GM19455 (cell line): ENCODE results near the gene KRT4.

ENCODE experiments used
- ATAC-seq: cut with Tn5 transposase; IDR thresholded peaks from one replicate; pipeline ENCODE4 v1.9.1; 2021; ENCODE audit not compliant: unreplicated experiment

The KRT4 gene

DNA sequence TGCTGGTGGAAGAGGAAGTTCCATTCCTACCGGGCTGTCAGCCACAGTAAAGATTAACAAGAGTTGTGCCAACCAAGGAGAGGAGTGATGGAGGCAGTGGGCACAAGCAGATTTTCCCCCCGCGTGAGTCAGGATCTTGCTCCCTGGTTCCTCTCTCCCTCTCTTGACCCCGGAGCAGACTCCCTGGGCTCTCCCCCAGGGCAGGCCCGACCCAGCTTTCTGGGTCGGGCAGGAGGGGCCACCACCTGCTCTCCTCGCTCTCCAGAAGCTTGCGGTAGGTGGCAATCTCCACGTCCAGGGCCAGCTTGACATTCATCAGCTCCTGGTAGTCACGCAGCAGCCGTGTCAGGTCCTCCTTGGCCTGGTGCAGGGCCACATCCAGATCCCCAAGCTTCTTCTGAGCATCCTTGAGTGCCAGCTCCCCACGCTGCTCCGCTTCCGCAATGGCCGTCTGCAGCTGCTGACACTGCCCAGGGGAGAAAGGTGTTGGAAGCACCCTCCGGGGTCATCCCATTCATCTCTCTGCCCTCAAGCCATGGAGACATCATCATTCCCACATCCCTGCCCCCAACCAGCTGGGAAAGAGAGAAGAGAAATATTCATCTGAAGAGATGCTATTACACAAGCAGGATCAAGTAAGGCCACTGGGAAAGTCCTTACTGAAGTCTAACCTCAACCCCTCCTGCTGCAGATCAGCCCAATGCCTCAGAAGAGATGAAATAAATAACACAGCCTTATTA is 9.0 kb upstream of the KRT4 start:
- ATAC-seq, result no peak

DNA sequence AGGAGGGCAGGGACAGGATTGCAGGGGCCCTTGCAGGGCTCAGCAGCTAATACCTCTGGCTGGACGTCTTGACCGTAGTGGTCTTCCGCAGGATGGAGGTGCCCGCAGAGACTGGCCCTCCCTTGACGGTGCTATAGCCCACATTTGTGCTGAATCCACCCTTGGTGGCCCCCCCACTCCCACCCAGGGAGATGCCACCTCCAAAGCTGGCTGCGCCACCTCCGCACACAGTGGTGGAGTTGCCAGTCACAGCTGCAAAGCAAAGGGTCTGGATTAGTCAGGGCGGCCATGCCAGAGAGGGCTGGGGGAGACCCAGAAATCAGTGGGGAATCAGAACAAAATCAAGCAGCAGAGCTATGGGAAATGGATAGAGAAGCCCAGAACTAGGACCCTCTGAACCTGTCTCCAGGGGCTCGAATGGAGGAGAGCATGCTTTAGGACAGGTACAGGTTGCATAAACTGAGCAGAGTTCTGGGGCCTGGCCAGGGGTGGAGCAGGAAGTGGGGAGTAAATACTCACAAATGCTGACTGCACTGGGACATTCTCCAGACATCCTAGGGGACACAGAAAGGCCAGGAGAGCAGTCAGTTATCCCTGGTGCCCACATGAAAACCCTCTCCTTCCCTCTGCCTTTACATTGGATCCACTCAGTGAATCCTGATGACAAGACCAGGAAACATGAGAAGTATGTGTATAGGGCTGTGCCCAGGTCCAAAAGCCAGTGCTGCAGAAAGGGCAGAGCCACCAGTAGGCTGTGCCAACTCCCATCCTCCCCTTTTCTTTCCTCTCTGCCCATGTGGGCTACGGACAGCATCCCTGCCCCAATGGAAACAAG is 8.1 kb upstream of the KRT4 start:
- ATAC-seq, result no peak

DNA sequence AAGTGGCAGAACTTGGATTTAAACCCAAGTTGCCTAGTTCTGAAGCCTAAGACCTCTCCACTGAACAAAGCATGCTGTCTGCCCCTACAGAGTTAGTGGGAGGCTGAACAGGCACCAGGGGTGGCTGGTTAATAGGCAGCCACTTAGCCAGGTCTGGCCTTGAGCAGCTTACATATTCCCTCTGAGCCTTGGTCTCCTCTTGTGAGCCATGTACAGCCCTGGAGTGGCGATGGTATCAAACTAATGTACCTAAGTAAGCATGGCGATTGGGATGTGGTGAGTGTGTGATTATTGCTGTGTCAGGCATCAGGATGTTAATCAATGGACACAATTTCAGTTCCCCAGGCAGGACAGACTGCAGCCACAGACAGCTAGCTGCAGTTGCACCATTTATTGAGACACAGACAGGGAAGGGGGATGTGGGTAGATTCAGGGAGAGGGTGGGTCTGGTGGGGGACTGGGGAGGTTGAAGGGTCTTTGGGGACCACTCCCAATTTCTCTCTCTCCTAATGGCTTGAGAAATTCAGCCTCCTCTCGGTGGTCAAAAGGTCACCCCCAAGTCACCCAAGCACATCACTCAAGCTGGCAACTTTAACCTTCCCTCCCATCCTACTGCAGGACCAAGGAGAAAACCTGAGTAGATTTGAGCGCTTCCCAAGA is 7.3 kb upstream of the KRT4 start:
- ATAC-seq, result no peak

DNA sequence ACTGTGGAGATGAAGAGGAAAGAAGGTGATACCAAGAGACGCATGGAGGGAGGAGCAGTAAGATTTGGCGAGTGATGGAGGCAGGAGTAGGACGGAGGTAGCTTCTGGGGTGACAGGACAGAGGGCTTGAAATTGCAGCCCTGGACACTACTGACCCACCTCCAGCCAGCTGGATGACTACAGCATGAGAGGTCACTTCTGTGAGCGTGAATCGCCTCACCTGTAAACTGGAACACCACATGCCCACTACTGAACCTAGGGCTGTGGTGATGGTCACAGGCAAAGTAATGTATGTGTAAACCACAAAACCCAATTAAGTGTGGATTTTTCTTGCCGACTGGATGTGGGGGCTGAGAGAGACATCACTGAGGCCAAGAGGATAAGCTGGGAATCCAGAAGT is 6.6 kb upstream of the KRT4 start:
- no peak for ATAC-seq

DNA sequence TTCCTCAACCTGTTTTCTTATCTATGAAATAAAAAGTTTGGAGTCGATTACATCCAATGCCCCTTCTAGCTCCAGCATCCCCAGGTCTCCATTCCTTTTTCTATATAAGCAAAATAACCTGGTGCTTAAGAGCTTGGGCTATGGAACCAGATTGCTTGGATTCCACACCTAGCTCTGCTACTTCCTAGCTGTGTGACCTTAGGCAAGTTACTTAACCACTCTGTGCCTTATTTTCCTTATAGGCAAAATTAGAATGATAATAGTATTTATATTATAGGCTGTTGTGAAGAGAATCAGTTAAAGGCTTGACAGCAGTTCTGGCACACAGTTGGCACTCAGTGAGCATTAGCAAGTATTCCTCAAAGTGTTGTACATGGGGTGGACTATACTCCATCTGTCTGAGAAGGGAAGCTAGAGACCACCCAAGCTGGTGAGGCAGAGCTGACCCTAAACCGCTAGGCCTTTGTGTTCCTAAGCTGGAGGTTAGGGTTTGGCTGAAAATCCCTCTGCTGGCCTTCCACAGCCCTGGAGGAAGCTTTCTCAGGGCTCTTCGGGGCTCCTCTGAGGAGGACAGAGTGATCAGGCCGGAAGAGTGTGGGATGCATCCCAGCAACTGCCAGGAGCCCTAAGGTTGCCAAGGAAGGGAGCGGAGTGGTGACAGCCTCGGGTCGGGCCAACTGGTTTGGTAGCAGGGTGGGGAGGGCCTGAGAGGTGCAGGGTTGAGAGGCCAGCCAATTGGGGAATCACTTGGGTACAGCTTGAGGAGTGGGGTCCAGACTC is 6.0 kb upstream of the KRT4 start:
- ATAC-seq, result no peak

DNA sequence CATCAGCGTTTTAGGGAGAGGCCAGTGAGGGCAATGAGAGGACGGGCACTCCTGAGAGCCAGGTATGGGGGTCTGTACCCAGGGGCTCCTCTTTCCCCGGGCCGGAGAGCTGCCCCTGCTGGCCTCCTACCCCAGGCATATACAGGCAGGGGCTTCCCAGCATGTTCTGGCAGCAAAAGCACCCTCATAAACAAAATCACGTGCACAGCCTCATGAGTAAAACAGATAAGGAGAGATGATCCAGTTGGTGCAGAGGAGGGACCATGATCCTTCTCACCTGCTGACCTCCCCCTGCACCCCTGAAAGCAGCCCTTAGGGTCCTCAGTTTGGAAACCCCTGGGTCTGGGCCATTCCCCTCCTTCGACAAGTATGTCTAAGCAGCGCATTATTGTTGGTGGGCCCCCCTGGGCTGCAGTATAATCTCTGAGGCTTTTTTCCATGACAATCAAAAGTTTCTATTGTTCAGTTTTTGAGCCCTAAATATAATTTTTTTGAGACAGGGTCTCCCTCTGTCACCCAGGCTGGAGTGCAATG is 5.0 kb upstream of the KRT4 start:
- no peak for ATAC-seq

DNA sequence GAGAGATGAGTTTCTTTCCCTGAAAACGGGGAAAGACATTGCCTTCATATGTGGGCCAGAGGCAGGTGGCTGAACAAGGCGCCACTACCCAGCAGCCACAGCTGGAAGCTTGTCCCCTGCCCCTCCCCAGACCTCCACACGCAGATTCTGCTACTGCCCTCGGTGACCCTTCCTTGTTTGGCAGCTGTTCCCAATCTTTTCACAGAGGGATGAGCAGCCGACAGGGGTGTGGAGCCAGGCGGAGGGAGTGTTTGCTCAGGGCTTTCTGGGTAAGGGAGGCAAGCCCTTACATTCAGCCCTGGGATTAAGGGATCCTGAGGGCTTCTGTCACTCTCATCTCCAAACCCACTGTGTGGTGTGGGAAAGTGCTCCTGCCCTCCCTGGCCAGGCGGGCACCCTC is 4.5 kb upstream of the KRT4 start:
- ATAC-seq, result no peak

DNA sequence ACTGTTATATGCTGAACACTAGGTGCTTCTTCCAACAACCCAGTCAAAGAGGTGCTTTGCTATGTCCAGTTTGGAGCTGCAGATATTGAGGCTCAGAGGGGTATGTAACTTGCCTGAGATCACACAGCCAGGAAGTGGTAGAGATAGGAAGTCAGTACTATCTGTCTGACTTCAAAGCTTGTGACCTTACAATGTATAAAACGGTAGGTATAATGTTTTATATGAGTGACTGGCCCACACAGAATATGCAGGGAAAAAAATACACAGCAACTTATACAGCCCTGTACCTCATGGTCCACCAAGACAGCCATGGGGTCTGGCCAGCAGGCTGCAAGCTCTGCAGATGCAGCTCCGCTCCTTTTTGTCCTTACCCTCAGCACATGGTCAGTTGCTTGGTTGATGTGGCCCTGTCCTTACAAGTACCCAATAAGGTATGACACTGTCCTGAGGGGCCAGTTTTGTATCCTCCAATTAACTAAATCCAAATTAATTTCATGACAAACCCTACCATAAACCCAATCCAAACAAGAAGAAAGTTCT is 3.9 kb upstream of the KRT4 start:
- no peak for ATAC-seq

DNA sequence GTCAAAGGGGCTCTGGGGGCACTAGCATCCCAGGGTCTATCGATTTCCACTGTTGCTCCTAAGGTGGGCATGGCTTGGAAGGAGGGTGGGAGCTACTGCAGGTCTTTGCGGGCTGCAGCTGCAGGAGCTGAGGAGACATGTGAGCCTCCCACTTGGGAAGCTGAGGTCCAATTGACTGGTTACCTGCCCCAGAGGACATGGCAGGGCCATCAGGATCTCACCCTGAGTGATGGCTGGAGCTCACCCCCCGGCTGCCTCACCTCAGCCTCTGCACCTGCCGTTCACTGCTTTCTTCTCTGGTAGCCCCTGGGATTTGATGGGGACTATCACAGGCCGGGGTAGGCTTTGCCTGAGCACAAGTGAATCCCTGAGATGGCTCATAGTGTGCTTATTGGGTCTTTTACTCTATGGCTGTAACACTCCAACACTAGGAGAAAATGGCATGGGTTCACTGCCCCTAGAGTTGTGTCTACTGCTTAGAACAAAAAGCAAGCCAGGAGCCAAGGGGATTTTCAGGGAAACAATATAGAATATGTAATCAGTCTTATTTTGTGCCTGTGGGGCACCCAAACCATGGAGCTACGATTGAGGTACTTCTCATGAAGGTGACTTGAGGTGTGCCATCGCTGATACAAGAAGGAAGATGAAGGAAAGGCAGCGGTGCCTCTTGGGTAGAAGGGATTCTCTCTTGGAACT is 3.2 kb upstream of the KRT4 start:
- ATAC-seq, result no peak

DNA sequence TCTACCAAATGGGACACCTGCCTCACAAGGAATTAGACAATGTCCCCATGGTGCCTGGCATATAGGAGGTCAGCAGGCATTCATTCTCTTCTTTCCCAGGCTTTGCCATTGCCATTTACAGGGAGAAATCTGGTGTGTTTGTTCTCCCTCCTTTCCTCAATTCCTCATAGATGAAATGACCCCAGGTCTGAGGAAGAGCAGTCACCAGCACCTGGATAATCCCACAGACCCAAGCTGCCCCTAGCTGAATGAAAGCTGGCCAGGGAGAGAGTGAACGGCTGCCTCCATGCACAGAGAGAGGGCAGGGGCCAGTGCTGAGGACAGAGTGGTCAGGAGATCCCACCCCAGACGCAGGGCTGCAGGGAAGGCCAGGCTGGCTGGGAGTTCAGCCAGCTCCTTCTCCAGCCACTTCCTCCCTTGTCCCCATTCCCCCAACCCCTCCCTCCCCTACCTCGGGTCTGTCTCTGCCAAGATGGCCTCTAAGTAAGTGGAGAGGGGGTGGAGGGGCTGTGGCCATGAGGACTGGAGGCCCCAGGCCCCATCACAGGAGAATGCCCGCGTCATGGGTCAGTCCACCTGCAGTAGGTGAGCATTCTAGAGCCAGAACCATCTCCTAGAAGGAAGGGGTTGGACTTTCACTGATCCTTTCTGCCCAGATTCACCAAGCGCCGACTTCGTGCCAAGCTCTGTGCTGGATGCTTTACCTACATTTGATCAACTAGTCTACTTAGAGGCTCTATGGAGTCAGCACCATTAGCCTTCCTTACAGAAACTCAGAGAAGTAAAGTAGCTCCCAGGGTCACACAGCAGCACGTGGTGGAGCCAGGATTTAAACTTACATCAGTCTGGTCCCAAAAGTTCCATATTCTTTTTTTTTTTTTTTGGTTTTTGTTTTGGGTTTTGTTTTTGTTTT is 2.0 kb upstream of the KRT4 start:
- ATAC-seq, result no peak

DNA sequence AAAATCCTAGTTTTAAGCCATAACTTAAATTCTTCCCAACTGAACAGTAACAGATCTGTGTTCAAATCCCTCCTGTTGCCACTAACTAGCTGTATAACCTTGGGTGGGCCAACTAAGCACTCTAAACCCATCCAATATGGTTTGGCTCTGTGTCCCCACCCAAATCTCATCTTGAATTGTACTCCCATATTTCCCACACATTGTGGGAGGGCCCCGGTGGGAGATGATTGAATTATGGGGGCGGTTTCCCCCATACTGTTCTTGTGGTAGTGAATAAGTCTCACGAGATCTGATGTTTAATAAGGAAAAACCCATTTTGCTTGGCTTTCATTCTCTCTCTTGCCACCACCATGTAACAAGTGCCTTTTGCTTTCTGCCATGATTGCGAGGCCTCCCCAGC is 1.2 kb upstream of the KRT4 start:
- ATAC-seq, result no peak

DNA sequence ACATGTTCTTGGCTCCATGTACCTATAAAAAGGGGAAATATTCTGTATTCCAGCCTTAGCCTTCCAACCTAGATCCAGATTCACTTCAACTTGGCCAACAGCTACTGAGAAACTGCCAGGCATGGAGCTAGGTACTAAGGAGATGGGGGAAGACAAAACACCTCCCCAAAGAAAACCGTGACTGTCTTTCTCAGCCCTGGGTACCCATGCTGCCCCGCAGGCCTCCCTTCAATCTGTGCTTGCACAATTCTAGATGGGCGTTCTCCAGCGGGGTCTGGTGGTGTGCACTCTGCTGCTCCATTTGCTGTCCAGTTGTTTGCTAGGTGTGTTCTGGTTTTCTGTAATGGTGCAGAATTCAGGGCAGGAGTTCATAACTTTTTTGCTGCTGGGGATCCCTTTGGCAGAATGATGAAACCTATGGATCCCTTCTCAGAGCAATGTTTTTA is 817 bp upstream of the KRT4 start:
- no peak for ATAC-seq

DNA sequence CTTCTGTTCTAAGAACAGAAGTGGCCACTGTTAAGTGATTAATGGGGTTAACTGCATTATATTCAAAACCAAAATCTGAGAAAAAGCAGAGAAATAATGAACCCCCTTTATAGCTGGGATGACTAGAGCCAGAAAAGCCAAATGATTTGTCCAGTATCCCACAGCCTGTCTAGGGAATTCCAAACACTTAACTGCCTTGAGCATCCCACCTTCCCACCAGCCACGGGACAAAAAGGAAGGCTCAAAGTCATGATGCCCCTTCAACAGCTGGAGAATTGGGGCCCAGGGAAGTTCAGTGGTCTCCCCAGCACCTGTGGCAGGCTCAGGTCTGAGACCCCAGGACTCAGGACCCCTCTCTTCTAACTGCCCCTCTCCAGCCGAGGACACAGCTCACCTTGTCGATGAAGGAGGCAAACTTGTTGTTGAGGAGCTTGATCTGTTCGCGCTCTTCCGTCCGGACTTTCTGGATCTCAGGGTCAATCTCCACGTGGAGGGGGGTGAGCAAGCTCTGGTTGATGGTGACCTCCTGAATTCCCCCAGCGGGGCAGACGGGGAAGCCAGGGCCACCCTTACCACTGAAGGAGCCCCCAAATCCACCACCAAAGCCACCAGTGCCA is 605 bp downstream of the KRT4 start:
- ATAC-seq, result no peak

DNA sequence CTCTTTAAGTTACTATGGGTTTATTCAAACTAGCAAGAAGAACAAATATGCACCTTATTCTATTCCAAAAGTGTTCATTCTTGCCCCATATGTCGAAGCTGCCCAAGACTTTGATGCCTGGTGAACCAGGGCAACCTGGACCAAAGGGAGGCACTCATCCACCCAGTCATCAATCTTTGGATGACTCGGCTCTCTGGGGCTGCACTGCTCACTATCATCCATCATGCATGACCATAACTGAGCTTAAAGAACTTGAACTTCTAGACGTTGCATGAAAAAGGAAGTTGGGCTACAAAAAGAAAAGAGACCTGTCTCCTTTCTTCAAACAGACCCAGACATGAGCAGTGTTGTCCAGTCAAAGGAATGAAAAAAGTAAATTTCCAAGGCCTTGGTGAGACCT is 1.2 kb downstream of the KRT4 start:
- no peak for ATAC-seq

DNA sequence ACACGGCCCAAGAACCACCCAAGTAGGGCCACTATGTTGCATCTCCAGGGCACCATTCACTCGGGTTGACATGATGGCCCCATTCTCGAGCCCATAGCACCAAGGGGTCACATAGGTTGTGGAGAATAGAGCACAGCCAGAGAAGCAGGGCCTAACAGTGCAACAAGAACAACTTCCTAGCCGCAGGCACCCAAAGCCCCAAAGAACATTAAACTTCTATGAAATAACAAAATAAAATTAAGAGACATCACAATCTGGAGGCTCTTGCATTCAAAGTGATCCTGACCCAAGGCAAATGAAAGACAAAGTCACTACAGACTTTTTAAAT is 1.9 kb downstream of the KRT4 start:
- ATAC-seq, result no peak

DNA sequence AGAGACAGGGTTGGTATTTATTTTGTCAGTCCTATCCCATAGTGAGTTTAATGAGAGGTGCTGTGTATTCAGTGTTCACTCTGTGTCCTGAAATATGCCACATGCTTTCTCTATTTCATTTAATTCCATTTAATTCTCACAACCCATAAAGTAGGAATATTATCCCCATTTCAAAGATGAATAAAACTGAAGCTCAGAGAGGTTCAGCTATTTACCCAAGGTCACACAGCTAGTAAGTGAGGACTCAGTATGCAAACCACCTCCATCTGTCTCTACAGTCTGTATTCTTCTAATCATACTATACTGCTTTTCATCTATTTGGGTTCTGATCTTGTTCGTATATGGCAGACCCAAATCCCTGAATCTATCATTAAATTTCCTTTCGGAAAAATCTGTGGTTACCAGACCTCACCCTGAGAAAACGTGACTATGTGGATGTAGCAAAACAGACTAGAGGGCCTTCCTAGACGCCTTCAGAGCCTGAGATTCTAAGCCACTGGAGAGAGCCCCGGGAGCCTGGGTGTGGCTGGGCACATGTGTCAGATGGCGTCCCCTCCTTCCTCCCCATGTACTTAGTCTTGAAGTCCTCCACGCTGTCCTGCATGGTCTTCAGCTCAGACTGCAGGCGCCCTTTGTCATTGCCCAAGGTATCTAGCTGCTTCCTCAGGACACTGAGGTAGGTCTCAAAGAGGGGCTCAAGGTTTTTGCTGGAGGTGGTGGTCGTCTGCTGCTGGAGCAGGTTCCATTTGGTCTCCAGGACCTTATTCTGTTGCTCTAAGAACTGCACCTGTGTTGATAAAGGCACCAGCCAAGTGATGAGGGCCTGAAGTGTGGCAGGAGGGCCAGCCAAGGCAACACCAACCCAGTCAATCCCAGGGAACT is 2.5 kb downstream of the KRT4 start:
- ATAC-seq, result no peak

DNA sequence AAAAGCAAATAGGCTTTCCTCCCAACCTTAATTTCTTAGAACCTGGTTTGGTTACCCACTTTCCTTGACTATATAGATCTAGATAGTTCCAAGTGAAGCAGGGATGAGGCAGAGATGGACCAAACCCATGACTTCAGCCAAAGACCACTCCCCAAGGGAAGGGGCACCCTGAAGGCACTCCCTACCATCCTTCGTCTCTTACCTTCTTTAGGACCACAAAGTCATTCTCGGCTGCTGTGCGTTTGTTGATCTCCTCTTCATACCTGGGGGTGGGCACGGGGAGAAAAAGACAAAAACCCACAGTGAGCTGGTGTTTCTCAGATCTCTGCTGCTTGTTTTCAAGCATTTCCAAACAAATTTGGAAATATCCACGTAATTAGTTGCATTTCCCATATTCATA is 3.4 kb downstream of the KRT4 start:
- ATAC-seq, result no peak

DNA sequence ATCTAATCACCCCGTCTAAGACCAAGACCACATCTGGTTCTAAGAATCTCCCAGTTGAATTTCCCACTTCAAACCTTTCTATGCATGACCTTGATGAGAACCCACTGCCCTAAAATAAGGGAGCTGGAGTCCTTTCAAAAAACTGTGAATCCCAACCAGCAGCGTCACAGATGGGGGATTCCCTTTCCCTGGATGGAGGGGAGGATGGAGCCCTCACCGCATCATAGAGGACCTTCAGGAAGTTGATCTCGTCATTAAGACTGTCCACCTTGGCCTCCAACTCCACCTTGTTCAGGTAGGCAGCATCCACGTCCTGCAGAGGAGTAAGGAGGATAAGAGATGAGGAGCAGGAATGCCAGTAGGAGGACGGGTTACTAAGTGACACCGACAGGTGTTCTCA is 4.8 kb downstream of the KRT4 start:
- ATAC-seq, result no peak
